UCSD-AML1 (cell line): Measurements from ENCODE around the gene GNE.

Experiments
- DNase-seq: peaks from one replicate; lab custom pipeline; 2025; ENCODE audit not compliant: unreplicated experiment; lab: John Stamatoyannopoulos, UW

GNE gene

GRCh38 chr9:36169708-36170107 lies 88.5 kb downstream of the GNE start:
- DNase-seq: no peak

GRCh38 chr9:36169166-36169565 lies 89.1 kb downstream of the GNE start, which contains the start of gene CCIN:
CCIN (plus strand) TSS chr9:36169388; CDS start chr9:36169503, 115 bp downstream.
- DNase-seq: no peak

GRCh38 chr9:36166168-36166927 lies 91.9 kb downstream of the GNE start:
- peak; percentile 83 for DNase-seq

GRCh38 chr9:36165826-36166167 lies 92.5 kb downstream of the GNE start:
- DNase-seq: no peak

DNA sequence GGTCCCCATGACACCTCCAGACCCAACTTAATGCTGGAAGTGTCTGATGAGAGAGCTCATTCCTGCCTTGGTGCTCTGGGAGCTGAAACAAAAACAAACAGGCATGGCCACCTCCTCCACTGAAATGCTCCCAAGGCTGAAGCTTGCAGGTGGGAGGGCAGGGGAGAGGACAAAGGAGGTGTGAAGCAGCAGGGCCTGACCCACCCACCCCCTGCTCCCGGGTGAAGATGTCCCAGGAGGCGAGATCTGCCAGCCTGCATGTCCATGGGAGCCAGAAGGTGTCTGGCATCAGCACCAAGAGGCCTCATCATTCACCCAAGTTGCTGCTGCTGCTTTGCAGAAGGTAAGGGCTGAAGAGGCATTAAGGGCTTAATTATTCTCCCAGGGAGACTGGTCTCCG lies 93.3 kb downstream of the GNE start:
- DNase-seq: no peak
